HepG2 (cell line): ENCODE results near the gene ABHD17B. TPM values are rescaled to one million over a fixed set of nuclear protein-coding genes. Genes with fewer than 3 reads are reported as not detected.

Experiments
- ATAC-seq: fragments of 200-7000 bp; cut with Tn5 transposase; 3 replicates; pipeline ENCODE4 v1.9.1; 2020; ENCODE audit warnings: mild to moderate bottlenecking, moderate library complexity
- BruUV-seq: library from RNA; stranded (reverse); fragments of 400-500 nt; replicated peaks from 2 replicates; lab custom pipeline; 2021; lab: Mats Ljungman, UMichigan
- CTCF ChIA-PET: fragments of 300-600 bp; formaldehyde crosslinking; extraction: SDS; loops from one replicate; lab custom pipeline; 2021; ENCODE audit warnings: low total read pairs, inconsistent platforms, low intra/inter-chr PET ratio; lab: Yijun Ruan, JAX
- POLR2A ChIA-PET: fragments of 350-600 bp; sonication (Branson Sonifier 250); formaldehyde crosslinking; loops from one replicate; lab custom pipeline; 2020; ENCODE audit warnings: antibody characterized with exemption, inconsistent platforms; lab: Yijun Ruan, JAX
- DNase-seq: peaks from one replicate; pipeline ENCODE4 v3.0.0-alpha.2; 2015; ENCODE audit warnings: low spot score
- FAIRE-seq: peaks from 3 replicates; lab custom pipeline; 2011; peaks lifted over from hg19 to GRCh38; lab: Jason Lieb, UNC
- H2AFZ ChIP-seq: one replicate; pipeline ENCODE4 v1.6.1; 2011; ENCODE audit warnings: low read length, inconsistent platforms
- H3K27ac ChIP-seq: fragments of 300-600 bp; 3 replicates; pipeline ENCODE4 v1.8.0; 2011; ENCODE audit warnings: mixed run types, mild to moderate bottlenecking, mixed read lengths, low read length, inconsistent platforms; ENCODE audit not compliant: insufficient read depth; ENCODE audit errors: extremely low read length
- H3K27me3 ChIP-seq, 2 experiments: fragments of 200-600 bp in 1 of 2; 2 replicates in 1 of 2; 3 replicates in 1 of 2; pipeline versions ENCODE4 v1.6.0 to v1.8.0; 2011; ENCODE audit warnings: low read length in 2 of 2, mild to moderate bottlenecking in 2 of 2, moderate library complexity in 2 of 2, inconsistent platforms in 1 of 2; ENCODE audit not compliant: insufficient read depth in 2 of 2, control insufficient read depth in 1 of 2
- H3K36me3 ChIP-seq, 2 experiments: fragments of 200-600 bp in 1 of 2; replicated peaks in 1 of 2; 2 replicates in 1 of 2; 3 replicates in 1 of 2; pipeline versions ENCODE4 v1.5.1 to v1.8.0; 2011; ENCODE audit warnings: low read length in 2 of 2, inconsistent platforms in 1 of 2; ENCODE audit not compliant: insufficient read depth in 2 of 2, control insufficient read depth in 1 of 2
- H3K4me1 ChIP-seq: 2 replicates; pipeline ENCODE4 v1.5.1; 2012; ENCODE audit warnings: low read length, inconsistent platforms; ENCODE audit not compliant: insufficient read depth
- H3K4me2 ChIP-seq: 2 replicates; pipeline ENCODE4 v1.6.0; 2011; ENCODE audit warnings: low read depth, low read length, inconsistent platforms
- H3K4me3 ChIP-seq, 3 experiments: fragments of 200-600 bp in 1 of 3; sonication (generic), shearing (Covaris generic) in 1 of 3; replicated peaks in 1 of 3; 2 replicates each; pipeline ENCODE4 v1.5.1; 2011 to 2016; ENCODE audit warnings: low read length in 3 of 3, inconsistent platforms in 2 of 3, low read depth in 2 of 3, mild to moderate bottlenecking in 2 of 3, control low read depth in 1 of 3, mixed read lengths in 1 of 3; ENCODE audit not compliant: insufficient read depth in 1 of 3
- H3K79me2 ChIP-seq: one replicate; pipeline ENCODE4 v1.6.1; 2011; ENCODE audit warnings: low read length, inconsistent platforms; ENCODE audit not compliant: insufficient read depth
- H3K9ac ChIP-seq: 2 replicates; pipeline ENCODE4 v1.6.0; 2011; ENCODE audit warnings: mild to moderate bottlenecking, low read depth, low read length, inconsistent platforms; ENCODE audit not compliant: insufficient read depth
- H3K9me3 ChIP-seq: 2 replicates; pipeline ENCODE4 v1.5.1; 2012; ENCODE audit warnings: mild to moderate bottlenecking, low read length
- H4K20me1 ChIP-seq: 2 replicates; pipeline ENCODE4 v1.6.0; 2011; ENCODE audit warnings: inconsistent platforms, mild to moderate bottlenecking, low read length, moderate library complexity; ENCODE audit not compliant: insufficient read depth
- CREB3 ChIP-seq: sonication (generic); formaldehyde crosslinking; IDR thresholded peaks from 2 replicates; pipeline ENCODE4 v1.5.0; 2020; ENCODE audit warnings: missing genetic modification reagents
- EP300 ChIP-seq, 3 experiments: sonication (generic) in 1 of 3; formaldehyde crosslinking in 1 of 3; IDR thresholded peaks; 2 replicates each; pipeline versions ENCODE4 v1.5.1 to v1.6.1; 2011 to 2020; ENCODE audit warnings: low read depth in 2 of 3, low read length in 2 of 3, borderline replicate concordance in 1 of 3, improper control_type of control experiment in 1 of 3, mild to moderate bottlenecking in 1 of 3, missing genetic modification reagents in 1 of 3, moderate library complexity in 1 of 3
- KAT7 ChIP-seq: IDR thresholded peaks from 2 replicates; pipeline ENCODE4 v1.6.1; 2018; ENCODE audit warnings: borderline replicate concordance, missing compliant biosample characterization
- KLF9 ChIP-seq: IDR thresholded peaks from 2 replicates; pipeline ENCODE4 v1.6.1; 2016; ENCODE audit warnings: low read depth
- MAX ChIP-seq: IDR thresholded peaks from 2 replicates; pipeline ENCODE4 v1.6.1; 2012; ENCODE audit warnings: inconsistent platforms
- MBNL3 ChIP-seq: fragments of 250-450 bp; sonication (Bioruptor Pico); conservative IDR thresholded peaks from 2 replicates; pipeline ENCODE4 v1.8.0; 2022; ENCODE audit warnings: mild to moderate bottlenecking, inconsistent platforms
- PAXIP1 ChIP-seq: sonication (generic); formaldehyde crosslinking; conservative IDR thresholded peaks from 2 replicates; pipeline ENCODE4 v1.4.0; 2020; ENCODE audit warnings: mild to moderate bottlenecking, missing genetic modification reagents, moderate library complexity
- PHF8 ChIP-seq: sonication (generic); formaldehyde crosslinking; IDR thresholded peaks from 2 replicates; pipeline ENCODE4 v1.5.0; 2020; ENCODE audit warnings: missing genetic modification reagents
- RXRA ChIP-seq: sonication (generic); formaldehyde crosslinking; IDR thresholded peaks from 2 replicates; pipeline ENCODE4 v1.5.1; 2020; ENCODE audit warnings: missing genetic modification reagents
- SALL2 ChIP-seq: sonication (generic); formaldehyde crosslinking; IDR thresholded peaks from 2 replicates; pipeline ENCODE4 v1.8.1; 2023; ENCODE audit warnings: mild to moderate bottlenecking, missing genetic modification reagents, inconsistent platforms
- SCMH1 ChIP-seq: sonication (generic); formaldehyde crosslinking; IDR thresholded peaks from 2 replicates; pipeline ENCODE4 v1.9.0; 2021; ENCODE audit warnings: missing genetic modification reagents, mild to moderate bottlenecking, borderline replicate concordance
- TBP ChIP-seq: sonication (generic); formaldehyde crosslinking; IDR thresholded peaks from 2 replicates; pipeline ENCODE4 v1.5.0; 2020; ENCODE audit warnings: missing genetic modification reagents
- TCF7L2 ChIP-seq: IDR thresholded peaks from 2 replicates; pipeline ENCODE4 v1.6.1; 2011; ENCODE audit warnings: mild to moderate bottlenecking, low read depth, low read length, moderate library complexity
- TEAD3 ChIP-seq: optimal IDR thresholded peaks from 2 replicates; pipeline ENCODE3; 2016; ENCODE audit warnings: borderline replicate concordance
- ZKSCAN1 ChIP-seq: fragments of 150-350 bp; IDR thresholded peaks from 2 replicates; pipeline ENCODE4 v1.6.1; 2014; ENCODE audit warnings: low read length
- ZNF282 ChIP-seq: fragments of 450-650 bp; IDR thresholded peaks from 2 replicates; pipeline ENCODE4 v1.6.1; 2018; ENCODE audit not compliant: partially characterized antibody
- ZNF350 ChIP-seq: sonication (generic); formaldehyde crosslinking; IDR thresholded peaks from 2 replicates; pipeline ENCODE4 v1.4.0; 2020; ENCODE audit warnings: mild to moderate bottlenecking, low read depth, missing genetic modification reagents, borderline replicate concordance
- ZNF430 ChIP-seq: sonication (generic); formaldehyde crosslinking; IDR thresholded peaks from 2 replicates; pipeline ENCODE4 v1.9.0; 2021; ENCODE audit warnings: mild to moderate bottlenecking, missing genetic modification reagents
- ZNF704 ChIP-seq: sonication (generic); formaldehyde crosslinking; IDR thresholded peaks from 2 replicates; pipeline ENCODE4 v1.8.1; 2023; ENCODE audit warnings: mild to moderate bottlenecking, inconsistent platforms, moderate library complexity, missing genetic modification reagents, borderline replicate concordance
- WGBS: methylation state at CpG from one replicate; pipeline ENCODE4 v1.1.6; 2017; ENCODE audit warnings: low lambda C conversion rate; 5-methylcytosine and 5-hydroxymethylcytosine counted together
- in situ Hi-C: cut with HindIII; loops from 2 replicates; pipeline ENCODE4 v1.10.0; 2017; ENCODE audit warnings: low pct_unique_long_range_greater_than_20kb; ENCODE audit not compliant: extremely low pct_ligation_motif_present
- intact Hi-C: fragments of 100-400 bp; cut with micrococcal nuclease; formaldehyde crosslinking; loops from one replicate; pipeline ENCODE4 v1.10.0; 2022; ENCODE audit not compliant: unreplicated experiment
- polyA plus RNA-seq, 8 experiments: library from polyadenylated mRNA; depleted of rRNA in 3 of 8; stranded (reverse) in 7 of 8; unstranded in 1 of 8; fragments of >200 nt; fragmentation: Illumina TruSeq in 4 of 8; extraction: Trizol in 4 of 8; gene quantifications; 2 replicates each; pipeline versions ENCODE4 v1.2.1 to v1.2.3, GENCODE V29; 2011 to 2016; ENCODE audit warnings: low read depth in 4 of 8, missing spikeins in 1 of 8, mixed read lengths in 1 of 8; ENCODE audit not compliant: insufficient read depth in 1 of 8
- total RNA-seq, 5 experiments: library from RNA; depleted of rRNA; stranded (reverse); fragments of >200 nt; fragmentation: Illumina TruSeq; extraction: Trizol; gene quantifications; 2 replicates each; pipeline ENCODE4 v1.2.3, GENCODE V29; 2016; ENCODE audit warnings: low read depth in 1 of 5

Gene ABHD17B
- total and polyA plus RNA-seq, 2 of the 13 experiments (the other 11 are each of a cell fraction or from before 2014, with no cell fraction given): 11.3 to 22.0 TPM

GRCh38 chr9:71821405-71821804, 89.6 kb downstream of the ABHD17B start:
- CTCF ChIA-PET: no interaction called here
- no peaks in the 10 kb centered on the region for H3K9me3 ChIP-seq
- intact Hi-C loops: no loop called here
- in situ Hi-C loops: loop anchor here (25.0 kb wide), 1 partner anchor 534 kb away; no protein-coding TSS in a partner anchor
- H3K27me3 ChIP-seq: no peaks in the 10 kb centered on the region
- BruUV-seq: no TSS peak
- POLR2A ChIA-PET: no interaction called here
- 46% methylated on average over 3 of the region's 3 CpGs for WGBS
- no peak overlapping the region for H3K4me2 ChIP-seq
- H2AFZ ChIP-seq: no peak overlapping the region
- no peak overlapping the region for H3K27ac ChIP-seq
- no peaks in the 10 kb centered on the region for H3K79me2 ChIP-seq
- H3K9ac ChIP-seq: no peak overlapping the region
- DNase-seq (no peak), ATAC-seq (no peak), FAIRE-seq (no peak)
- no peaks in the 10 kb centered on the region for H4K20me1 ChIP-seq
- no peak overlapping the region for H3K4me3 ChIP-seq
- H3K36me3 ChIP-seq: no peaks in the 10 kb centered on the region
- H3K4me1 ChIP-seq: peaks cover 10% of the 10 kb centered on the region
- TF ChIP-seq SALL2 (CRISPR knock-in tag) (no peak), CREB3 (CRISPR knock-in tag) (no peak), EP300 (IDR thresholded peaks at IDR 0.05; ENCODE audit: low read depth in 2 of 2, low read length in 2 of 2) (no peak), EP300 (CRISPR knock-in tag; IDR thresholded peaks at IDR 0.05; ENCODE audit: borderline replicate concordance) (no peak), PHF8 (CRISPR knock-in tag) (no peak), TEAD3 (CRISPR knock-in tag) (no peak), MAX (no peak), RXRA (CRISPR knock-in tag) (no peak), ZNF430 (CRISPR knock-in tag) (no peak), MBNL3 (CRISPR knock-in tag) (no peak), ZKSCAN1 (no peak), PAXIP1 (CRISPR knock-in tag) (no peak), KAT7 (CRISPR knock-in tag) (no peak), SCMH1 (CRISPR knock-in tag) (no peak), KLF9 (no peak), ZNF704 (CRISPR knock-in tag) (no peak), TCF7L2 (no peak), ZNF350 (no peak), ZNF282 (no peak), TBP (CRISPR knock-in tag) (no peak)
